ENCODE data around the gene C19orf81. TPM values are rescaled to one million over a fixed set of nuclear protein-coding genes. Genes with fewer than 3 reads are reported as not detected.
A peak's percentile ranks its signal among the peaks of the same experiment; 100 is the strongest.
"Not testable (repeated sequence)": the region's sequence is repeated elsewhere in the genome, so short reads cannot be mapped to it uniquely, and the experiment has no call there.

The C19orf81 gene
- total RNA-seq, 1 experiment from 2014 or later, result 22.4 TPM

DNA sequence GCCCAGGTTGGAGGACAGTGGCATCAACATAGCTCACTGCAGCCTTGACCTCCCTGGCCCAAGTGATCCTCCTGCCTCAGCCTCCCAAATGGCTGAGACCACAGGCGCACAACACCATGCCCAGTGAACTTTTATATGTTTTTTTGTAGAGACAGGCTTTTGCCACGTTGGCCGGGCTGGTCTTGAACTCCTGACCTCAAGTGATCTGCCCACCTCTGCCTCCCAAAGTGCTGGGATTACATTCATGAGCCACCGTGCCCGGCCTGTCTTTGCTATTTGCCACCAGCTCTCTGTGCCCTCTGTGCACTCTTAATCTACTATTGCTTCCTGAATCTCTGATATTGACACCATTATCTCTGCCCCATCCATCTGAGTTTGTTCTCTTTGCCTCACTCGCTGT lies 46.7 kb upstream of the C19orf81 start:
- ATAC-seq (no peak), DNase-seq (ENCODE audit: low spot score) (no peak)
- CTCF ChIA-PET, result interaction anchor here (0.9 kb wide), 1 partner anchor 65 kb away, joined by 3 read pairs; no protein-coding TSS in a partner anchor
- peaks cover 22% of the 10 kb centered on the region for H3K9me3 Mint-ChIP-seq
- H3K36me3 Mint-ChIP-seq, result peaks cover 18% of the 10 kb centered on the region
- peaks cover 76% of the 10 kb centered on the region for H3K27me3 Mint-ChIP-seq (ENCODE audit: low read depth)
- TF ChIP-seq, protein P1, sequence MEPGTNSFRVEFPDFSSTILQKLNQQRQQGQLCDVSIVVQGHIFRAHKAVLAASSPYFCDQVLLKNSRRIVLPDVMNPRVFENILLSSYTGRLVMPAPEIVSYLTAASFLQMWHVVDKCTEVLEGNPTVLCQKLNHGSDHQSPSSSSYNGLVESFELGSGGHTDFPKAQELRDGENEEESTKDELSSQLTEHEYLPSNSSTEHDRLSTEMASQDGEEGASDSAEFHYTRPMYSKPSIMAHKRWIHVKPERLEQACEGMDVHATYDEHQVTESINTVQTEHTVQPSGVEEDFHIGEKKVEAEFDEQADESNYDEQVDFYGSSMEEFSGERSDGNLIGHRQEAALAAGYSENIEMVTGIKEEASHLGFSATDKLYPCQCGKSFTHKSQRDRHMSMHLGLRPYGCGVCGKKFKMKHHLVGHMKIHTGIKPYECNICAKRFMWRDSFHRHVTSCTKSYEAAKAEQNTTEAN (CRISPR knock-in tag; IDR thresholded peaks at IDR 0.05), result no peak
- TF ChIP-seq NR2C2 (CRISPR knock-in tag; IDR thresholded peaks at IDR 0.05) (no peak), ZNF263 (CRISPR knock-in tag; IDR thresholded peaks at IDR 0.05; ENCODE audit: low read depth) (no peak), NFYB (CRISPR knock-in tag; conservative IDR thresholded peaks at IDR 0.05; ENCODE audit: low read depth) (no peak), GABPB1 (CRISPR knock-in tag; IDR thresholded peaks at IDR 0.05) (no peak), ELF4 (CRISPR knock-in tag; IDR thresholded peaks at IDR 0.05; ENCODE audit: low read depth) (no peak), NFE2L1 (CRISPR knock-in tag; IDR thresholded peaks at IDR 0.05) (no peak)
- TF ChIP-seq, protein P2, sequence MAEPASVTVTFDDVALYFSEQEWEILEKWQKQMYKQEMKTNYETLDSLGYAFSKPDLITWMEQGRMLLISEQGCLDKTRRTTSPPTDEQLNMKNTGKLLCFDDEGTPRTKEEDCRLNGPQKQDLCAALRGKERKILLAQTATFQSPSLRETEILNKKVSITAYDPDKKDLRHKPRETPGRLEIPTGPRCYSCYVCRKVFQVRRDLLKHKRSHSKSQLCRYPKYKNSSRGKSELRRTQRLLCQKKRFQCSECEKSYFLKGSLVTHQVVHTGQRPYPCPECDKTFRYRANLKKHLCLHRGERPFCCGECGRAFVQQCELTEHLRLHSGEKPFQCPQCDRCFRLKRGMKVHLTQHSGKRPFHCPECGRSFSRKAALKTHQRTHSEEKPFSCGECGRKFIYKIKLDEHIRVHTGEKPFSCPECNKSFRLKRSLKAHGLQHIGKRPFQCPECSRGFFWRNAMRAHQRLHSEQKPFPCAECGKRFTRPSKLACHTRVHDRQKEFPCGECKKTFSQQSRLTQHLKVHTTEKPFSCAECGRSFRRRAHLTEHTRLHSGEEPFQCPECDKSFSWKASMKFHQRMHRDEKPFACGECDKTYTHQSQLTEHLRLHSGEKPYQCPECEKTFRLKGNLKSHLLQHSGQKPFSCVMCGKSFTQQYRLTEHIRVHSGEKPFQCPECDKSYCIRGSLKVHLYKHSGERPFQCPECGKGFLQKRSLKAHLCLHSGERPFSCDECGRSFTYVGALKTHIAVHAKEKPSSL (CRISPR knock-in tag; conservative IDR thresholded peaks at IDR 0.05), result no peak
- POLR2A ChIA-PET, result no interaction called here
- H3K4me1 Mint-ChIP-seq, result peaks cover 5% of the 10 kb centered on the region; the same call in 1 of the 2 replicates
- no peak overlapping the region for H3K27ac Mint-ChIP-seq
- H3K4me3 Mint-ChIP-seq, result no peak overlapping the region

DNA sequence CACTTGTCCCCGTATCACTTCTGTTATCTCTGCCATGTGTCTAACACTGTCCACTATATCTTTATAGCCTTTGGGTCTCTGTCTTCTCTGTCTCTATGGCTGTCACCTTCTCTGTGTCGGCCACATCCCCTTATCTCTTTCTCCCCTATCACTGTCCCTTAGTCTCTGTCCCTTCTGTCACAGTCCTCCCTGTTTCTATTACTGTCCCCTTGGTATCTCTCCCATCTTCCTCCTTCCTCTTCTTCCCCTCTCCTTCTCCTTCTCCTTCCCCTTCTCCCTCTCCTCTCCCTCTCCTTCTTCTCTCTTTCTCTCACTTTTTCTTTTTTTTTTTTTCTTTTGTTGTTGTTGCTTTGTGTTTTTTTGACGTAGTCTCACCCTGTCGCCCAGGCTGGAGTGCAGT lies 46.3 kb upstream of the C19orf81 start:
- ATAC-seq (no peak), DNase-seq (ENCODE audit: low spot score) (no peak)
- Mint-ChIP-seq H3K4me3 (no peak overlapping the region), H3K27me3 (ENCODE audit: low read depth) (peaks cover 80% of the 10 kb centered on the region), H3K4me1 (peaks cover 7% of the 10 kb centered on the region; the same call in 1 of the 2 replicates), H3K27ac (no peak overlapping the region), H3K36me3 (peaks cover 22% of the 10 kb centered on the region), H3K9me3 (peaks cover 26% of the 10 kb centered on the region)
- POLR2A ChIA-PET, result no interaction called here
- CTCF ChIA-PET, result interaction anchor here (0.9 kb wide), 1 partner anchor 65 kb away, joined by 3 read pairs; no protein-coding TSS in a partner anchor
- TF ChIP-seq FOXK1 (CRISPR knock-in tag; IDR thresholded peaks at IDR 0.05) (no peak), NFATC4 (CRISPR knock-in tag; IDR thresholded peaks at IDR 0.05) (no peak), CREB1 (CRISPR knock-in tag; IDR thresholded peaks at IDR 0.05) (no peak)
- TF ChIP-seq, protein P1 (CRISPR knock-in tag; IDR thresholded peaks at IDR 0.05), result no peak

DNA sequence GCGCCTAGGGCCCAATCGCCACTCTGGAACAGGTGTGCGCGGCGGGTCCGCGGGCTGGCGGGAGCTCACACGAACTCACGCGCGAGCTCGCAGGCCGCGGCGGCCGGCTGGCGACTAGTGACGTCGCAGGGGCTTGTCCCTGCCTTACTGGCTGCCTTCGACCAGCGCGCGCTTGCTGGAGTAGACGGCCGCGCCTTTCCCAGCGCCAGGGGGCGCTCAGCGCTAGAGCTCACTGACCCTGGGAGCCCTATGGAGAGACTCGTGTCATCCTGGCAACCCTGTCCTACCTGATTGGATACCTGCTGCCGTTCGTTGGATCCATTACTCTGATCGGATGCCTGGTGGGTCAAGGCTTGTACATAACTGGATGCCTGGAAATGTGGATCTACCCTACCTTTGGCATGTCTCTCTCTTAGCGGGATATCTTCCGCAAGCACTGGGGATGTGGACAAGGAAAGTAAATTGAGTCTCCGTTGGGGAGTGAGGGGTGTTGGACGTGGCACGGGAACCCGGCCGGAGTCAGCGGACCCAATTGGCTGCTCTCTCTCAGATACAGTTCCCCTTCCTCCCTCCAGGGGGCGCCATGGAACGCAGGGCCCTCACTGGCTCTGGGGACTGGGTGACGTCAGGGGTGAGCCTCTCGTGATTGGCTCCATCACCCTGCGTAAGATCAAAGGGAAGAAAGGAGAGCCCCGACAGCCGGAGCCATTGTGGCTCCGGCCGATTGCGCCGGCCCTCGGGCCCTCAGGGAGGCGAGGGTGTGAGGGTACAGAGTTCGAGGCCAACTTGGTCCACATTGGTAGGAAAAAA lies 44.8 kb upstream of the C19orf81 start:
- CTCF ChIA-PET, result interaction anchor here (0.6 to 1.4 kb wide), 10 partner anchors 13 to 318 kb away, joined by 3 to 11 read pairs (median 4); partner anchors contain the start of gene C19orf81
- DNase-seq (ENCODE audit: low spot score), result peak; percentile 51
- Mint-ChIP-seq H3K27me3 (ENCODE audit: low read depth) (peaks cover 87% of the 10 kb centered on the region), H3K36me3 (peaks cover 22% of the 10 kb centered on the region), H3K9me3 (peaks cover 34% of the 10 kb centered on the region), H3K4me1 (peaks cover 12% of the 10 kb centered on the region; the same call in 1 of the 2 replicates), H3K4me3 (peak overlapping the region; percentile 45)
- TF ChIP-seq, protein P3, sequence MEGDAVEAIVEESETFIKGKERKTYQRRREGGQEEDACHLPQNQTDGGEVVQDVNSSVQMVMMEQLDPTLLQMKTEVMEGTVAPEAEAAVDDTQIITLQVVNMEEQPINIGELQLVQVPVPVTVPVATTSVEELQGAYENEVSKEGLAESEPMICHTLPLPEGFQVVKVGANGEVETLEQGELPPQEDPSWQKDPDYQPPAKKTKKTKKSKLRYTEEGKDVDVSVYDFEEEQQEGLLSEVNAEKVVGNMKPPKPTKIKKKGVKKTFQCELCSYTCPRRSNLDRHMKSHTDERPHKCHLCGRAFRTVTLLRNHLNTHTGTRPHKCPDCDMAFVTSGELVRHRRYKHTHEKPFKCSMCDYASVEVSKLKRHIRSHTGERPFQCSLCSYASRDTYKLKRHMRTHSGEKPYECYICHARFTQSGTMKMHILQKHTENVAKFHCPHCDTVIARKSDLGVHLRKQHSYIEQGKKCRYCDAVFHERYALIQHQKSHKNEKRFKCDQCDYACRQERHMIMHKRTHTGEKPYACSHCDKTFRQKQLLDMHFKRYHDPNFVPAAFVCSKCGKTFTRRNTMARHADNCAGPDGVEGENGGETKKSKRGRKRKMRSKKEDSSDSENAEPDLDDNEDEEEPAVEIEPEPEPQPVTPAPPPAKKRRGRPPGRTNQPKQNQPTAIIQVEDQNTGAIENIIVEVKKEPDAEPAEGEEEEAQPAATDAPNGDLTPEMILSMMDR (IDR thresholded peaks at IDR 0.05), result peak; percentile 67
- TF ChIP-seq MYBL2 (CRISPR knock-in tag; IDR thresholded peaks at IDR 0.05) (0 out of 2 replicates have a peak, but pooled peaks have one; percentile 19), NFYB (CRISPR knock-in tag; conservative IDR thresholded peaks at IDR 0.05; ENCODE audit: low read depth) (0 out of 2 replicates have a peak, but pooled peaks have one; percentile 7)
- TF ChIP-seq, protein P4, sequence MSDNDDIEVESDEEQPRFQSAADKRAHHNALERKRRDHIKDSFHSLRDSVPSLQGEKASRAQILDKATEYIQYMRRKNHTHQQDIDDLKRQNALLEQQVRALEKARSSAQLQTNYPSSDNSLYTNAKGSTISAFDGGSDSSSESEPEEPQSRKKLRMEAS (CRISPR knock-in tag; IDR thresholded peaks at IDR 0.05), result peak; percentile 81
- TF ChIP-seq, protein P5, sequence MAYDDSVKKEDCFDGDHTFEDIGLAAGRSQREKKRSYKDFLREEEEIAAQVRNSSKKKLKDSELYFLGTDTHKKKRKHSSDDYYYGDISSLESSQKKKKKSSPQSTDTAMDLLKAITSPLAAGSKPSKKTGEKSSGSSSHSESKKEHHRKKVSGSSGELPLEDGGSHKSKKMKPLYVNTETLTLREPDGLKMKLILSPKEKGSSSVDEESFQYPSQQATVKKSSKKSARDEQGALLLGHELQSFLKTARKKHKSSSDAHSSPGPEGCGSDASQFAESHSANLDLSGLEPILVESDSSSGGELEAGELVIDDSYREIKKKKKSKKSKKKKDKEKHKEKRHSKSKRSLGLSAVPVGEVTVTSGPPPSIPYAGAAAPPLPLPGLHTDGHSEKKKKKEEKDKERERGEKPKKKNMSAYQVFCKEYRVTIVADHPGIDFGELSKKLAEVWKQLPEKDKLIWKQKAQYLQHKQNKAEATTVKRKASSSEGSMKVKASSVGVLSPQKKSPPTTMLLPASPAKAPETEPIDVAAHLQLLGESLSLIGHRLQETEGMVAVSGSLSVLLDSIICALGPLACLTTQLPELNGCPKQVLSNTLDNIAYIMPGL (CRISPR knock-in tag; IDR thresholded peaks at IDR 0.05), result peak; percentile 35; the same call in 1 of the 2 replicates
- H3K27ac Mint-ChIP-seq, POLR2A ChIA-PET: not testable (repeated sequence)
- peak; percentile 60 for ATAC-seq
